DMS 273 (cell line): ENCODE results near the gene QPRT.
A peak's percentile ranks its signal among the peaks of the same experiment; 100 is the strongest.
"Not testable (repeated sequence)": the region's sequence is repeated elsewhere in the genome, so short reads cannot be mapped to it uniquely, and the experiment has no call there.

Source experiments
- DNase-seq: peaks from one replicate; lab custom pipeline; 2025; ENCODE audit not compliant: unreplicated experiment; lab: John Stamatoyannopoulos, UW

Gene QPRT

DNA sequence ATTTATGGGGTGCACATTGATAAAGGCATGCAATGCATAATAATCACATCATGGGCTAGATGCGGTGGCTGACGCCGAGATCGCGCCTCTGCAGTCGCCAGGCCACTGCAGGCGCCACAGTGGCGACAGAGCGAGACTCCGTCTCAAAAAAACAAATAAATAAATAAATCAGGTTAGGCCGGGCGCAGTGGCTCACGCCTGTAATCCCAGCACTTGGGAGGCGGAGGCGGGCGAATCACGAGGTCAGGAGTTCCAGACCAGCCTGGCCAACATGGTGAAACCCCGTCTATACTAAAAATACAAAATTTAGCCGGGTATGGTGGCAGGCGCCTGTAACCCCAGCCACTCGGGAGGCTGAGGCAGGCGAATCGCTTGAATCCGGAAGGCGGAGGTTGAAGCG is 13.6 kb downstream of the QPRT start:
- DNase-seq = not testable (repeated sequence)

DNA sequence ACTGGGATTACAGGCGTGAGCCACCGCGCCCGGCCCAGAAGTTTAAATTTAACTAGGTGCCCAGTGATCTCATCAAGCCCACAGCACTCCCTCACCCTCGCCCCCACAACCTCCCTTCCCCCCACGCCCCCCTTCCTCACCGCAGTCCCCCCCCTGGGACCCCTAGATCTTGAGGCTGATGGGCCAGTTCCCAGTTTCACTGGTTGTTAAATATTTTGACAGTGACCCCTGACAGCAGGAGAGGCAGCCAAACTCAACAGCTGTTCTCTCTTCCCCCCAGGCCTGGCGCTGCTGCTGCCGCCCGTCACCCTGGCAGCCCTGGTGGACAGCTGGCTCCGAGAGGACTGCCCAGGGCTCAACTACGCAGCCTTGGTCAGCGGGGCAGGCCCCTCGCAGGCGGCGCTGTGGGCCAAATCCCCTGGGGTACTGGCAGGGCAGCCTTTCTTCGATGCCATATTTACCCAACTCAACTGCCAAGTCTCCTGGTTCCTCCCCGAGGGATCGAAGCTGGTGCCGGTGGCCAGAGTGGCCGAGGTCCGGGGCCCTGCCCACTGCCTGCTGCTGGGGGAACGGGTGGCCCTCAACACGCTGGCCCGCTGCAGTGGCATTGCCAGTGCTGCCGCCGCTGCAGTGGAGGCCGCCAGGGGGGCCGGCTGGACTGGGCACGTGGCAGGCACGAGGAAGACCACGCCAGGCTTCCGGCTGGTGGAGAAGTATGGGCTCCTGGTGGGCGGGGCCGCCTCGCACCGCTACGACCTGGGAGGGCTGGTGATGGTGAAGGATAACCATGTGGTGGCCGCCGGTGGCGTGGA is 15.6 kb downstream of the QPRT start:
- DNase-seq = peak; percentile 70

DNA sequence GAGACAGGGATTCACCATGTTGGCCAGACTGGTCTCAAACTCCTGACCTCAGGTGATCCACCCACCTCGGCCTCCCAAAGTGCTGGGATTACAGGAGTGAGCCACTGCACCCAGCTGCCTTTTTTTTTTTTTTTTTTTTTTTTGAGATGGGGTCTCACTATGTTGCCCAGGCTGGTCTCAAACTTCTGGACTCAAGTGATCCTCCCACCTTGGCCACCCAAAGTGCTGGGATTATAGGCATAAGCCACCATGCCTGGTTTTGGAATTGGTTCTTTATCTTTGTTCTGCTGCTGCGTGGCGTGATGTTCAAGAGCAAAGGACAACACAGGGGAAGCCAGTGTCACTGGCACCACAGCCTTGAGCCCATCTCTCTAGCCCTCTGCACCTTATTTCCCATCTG is 16.7 kb downstream of the QPRT start:
- not testable (repeated sequence) for DNase-seq

DNA sequence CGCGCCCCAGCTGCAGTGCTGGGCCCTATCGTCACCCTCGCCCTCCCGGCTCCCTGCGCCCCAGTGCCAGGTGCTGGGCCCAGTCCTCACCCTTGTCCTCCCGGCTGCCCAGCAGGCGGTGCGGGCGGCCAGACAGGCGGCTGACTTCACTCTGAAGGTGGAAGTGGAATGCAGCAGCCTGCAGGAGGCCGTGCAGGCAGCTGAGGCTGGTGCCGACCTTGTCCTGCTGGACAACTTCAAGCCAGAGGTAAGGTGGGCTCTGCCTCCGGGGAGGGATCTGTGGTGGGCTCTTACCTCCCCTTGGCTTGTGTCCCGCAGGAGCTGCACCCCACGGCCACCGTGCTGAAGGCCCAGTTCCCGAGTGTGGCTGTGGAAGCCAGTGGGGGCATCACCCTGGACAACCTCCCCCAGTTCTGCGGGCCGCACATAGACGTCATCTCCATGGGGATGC is 17.9 kb downstream of the QPRT start:
- DNase-seq = no peak

DNA sequence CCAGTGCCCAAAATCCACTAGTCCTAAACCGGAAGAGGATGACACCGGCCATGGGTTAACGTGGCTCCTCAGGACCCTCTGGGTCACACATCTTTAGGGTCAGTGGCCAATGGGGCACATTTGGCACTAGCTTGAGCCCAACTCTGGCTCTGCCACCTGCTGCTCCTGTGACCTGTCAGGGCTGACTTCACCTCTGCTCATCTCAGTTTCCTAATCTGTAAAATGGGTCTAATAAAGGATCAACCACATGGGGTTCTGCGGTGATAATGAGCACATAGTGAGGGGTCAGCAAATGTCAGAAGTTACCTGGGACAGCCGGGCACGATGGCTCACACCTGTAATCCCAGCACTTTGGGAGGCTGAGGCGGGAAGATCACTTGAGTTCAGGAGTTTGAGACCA is 18.4 kb downstream of the QPRT start:
- no peak for DNase-seq

DNA sequence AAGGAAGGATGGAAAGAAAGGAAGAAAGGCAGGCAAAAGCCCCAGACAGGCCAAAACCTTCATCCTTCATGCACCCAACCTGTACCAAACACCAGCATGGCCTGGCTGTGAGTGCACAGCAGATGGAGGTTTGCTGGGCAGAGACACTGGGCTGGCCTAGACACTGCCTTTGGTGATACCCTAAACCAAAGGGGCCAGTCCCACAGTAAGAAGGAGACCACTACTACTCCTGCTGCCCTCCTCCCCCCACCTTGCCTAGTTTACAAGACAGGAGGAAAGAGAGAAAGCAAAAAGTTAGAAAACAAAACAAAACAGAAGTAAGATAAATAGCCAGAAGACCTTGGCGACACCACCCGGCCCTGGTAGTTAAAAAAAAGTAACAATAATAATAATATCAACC is 19.1 kb downstream of the QPRT start:
- no peak for DNase-seq

DNA sequence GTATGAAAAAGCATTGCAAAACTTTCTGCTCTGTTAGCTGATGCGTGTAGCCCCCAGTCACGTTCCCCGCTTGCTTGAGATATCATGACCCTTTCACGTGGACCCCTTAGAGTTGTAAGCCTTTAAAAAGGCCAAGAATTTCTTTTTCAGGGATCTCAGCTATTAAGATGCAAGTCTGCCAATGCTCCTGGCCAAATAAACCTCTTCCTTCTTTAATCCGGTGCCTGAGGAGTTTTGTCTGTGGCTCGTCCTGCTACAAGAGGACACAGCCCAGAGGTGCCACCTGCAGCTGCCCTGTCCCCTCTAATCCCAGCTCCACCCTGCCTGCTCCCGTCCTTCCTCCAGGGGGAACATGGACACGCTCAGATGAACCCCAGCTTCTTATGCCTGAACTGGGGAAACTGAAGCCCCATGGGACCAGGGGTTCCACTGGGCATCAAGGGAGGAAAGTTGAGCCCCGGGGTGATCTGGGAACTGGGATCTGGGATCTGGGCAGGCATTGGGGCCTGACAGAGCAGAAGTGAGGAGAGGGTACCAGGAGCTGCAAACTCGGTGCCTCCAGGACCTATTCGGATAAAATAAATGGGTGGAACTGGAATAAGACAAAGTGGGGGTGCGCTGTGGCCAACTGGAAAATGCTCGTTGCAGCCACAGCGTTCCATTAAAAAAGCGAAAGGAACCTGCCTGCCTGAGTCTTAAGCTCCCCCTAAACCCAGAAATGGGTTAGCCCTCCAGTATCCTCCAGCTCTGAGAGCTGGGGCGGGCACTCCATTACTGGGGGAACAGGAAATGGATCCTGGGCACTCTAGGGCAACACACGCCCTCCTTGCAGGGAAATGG is 19.7 kb downstream of the QPRT start:
- no peak for DNase-seq

DNA sequence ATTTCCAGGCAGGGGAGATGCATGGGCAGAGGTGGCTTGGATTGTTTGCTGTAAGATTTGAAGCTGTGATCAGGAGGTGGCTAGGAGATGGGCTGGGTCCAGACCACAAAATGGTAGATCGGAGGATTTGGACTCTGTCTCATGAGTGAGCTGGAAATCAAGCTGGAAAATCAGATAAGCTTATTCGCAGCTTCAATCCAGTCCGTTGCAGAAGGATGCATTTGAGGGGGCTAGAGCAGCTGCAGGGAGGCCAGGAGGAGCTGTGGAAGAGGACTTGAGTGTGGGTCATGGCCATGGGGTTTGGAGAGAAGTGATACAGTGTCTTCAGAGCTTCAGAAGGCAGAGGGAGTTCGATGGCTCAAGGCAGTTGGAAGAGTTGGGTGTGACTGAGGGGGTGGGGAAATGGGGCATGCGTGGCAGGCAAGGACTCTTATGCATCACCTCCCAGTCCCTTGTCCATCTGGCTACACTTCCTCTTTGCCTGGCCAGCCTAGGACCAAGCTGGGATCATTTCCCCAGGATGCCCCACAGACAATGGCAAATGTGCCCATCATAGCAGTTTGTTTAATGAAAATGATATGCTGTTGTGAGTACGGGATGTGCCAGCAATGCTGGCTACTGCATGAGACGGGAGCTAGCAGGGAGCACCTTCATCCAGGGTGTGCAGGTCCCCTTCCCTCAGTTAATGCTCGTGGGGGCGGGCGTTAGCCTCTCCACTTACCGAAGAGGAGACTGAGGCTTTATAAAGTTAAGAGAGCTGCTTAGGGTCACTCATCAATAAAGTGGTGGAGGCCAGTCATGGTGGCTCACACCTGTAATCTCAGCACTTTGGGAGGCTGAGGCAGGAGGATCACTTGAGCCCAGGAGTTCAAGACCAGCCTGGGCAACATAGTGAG is 20.6 kb downstream of the QPRT start:
- DNase-seq = no peak

DNA sequence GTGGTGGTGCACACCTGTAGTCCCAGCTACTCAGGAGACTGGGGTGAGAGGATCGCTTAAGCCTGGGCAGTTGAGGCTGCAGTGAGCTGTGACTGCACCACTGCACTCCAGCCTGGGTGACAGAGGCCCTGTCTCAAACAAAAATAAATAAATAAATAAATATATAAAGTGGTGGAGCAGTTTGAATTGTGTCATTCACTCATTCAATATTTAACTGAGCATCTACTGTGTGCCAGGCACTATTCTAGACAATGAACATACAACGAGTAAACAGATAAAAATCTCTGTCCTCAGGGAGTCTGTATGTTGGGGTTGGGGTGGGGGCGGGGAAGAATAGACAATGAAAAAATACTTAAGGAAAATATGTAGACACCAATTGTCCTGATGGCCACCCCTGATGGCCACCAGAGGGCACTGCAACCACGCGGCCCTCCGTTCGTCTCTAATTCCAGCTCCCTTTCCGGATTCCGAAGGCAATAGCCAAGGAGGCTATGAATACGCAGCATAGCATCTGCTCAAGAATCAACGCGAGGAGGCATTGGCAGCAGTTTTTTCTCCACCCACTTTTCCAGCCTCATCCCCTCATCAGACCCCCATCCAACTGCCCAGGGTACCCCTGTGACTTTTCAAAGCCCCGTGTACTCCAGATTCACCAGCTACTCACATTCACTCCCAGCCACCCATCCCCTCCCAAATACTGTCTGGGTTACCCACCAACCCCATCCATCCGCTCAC is 21.4 kb downstream of the QPRT start:
- peak; percentile 91 for DNase-seq

DNA sequence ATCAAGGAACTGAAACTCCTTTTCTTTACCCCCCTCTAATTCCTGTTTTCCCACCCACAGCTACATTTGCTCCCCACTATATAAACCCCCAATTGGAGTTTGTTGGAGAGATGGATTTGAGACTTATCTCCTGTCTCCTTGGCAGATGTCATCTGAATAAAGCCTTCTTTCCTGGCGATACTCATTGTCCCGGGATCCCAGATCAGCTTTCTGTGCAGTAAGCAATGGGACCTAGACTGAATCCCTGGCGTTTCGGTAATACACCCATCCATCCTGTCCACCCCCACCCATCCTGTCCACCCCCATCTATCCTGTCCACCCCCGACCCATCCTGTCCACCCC is 22.2 kb downstream of the QPRT start:
- no peak for DNase-seq

DNA sequence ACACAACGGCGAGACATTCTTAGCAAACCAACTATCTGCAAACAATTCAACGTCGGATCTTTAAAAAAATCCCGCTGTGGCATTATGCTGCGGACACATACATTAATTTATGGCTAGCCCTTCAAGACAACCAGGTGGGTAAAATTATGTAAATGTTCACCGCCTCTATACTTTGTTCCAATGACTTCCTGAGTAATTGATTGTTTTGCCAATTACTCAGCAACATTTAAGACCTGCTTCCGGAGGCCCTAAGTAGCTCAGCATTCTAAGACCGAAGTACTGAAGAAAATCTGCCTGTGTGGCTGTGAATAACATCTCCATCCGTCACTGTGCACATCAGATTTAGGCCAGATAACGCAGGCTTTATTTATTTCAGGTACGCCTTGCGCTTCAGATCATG is 23.3 kb downstream of the QPRT start:
- no peak for DNase-seq

DNA sequence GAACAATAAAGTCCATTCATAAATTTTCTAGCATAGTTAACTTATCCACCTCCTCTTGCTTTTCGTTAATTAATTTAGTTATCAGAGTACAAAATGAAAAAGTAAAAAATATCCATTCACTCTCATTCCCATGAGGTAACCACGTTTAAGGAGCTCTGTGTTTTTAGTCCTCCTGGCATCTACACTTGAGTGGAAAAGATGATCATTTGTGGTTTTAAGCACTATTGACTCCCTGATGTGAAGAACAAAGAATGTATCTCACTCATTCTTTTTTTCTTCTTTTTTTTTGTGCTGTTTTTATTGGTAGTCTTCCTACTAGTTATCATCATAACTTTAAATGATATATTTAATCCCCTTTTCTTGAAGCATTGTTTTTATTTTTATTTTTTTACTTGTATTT is 26.1 kb downstream of the QPRT start:
- DNase-seq = no peak

DNA sequence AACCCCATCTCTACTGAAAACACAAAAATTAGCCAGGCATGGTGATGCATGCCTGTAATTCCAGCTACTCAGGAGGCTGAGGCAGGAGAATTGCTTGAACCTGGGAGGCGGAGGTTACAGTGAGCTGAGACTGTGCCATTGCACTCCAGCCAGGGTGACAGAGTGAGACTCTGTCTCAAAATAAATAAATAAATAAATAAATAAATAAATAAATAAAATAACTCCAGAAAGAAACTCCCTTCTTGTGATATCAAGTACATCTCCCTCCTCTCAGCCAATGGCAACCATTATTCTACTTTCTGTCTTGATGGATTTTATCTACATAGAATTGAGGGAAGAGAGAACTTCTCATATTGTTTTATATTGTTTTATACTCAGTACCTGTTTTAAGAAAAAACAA is 28.2 kb downstream of the QPRT start:
- not testable (repeated sequence) for DNase-seq

DNA sequence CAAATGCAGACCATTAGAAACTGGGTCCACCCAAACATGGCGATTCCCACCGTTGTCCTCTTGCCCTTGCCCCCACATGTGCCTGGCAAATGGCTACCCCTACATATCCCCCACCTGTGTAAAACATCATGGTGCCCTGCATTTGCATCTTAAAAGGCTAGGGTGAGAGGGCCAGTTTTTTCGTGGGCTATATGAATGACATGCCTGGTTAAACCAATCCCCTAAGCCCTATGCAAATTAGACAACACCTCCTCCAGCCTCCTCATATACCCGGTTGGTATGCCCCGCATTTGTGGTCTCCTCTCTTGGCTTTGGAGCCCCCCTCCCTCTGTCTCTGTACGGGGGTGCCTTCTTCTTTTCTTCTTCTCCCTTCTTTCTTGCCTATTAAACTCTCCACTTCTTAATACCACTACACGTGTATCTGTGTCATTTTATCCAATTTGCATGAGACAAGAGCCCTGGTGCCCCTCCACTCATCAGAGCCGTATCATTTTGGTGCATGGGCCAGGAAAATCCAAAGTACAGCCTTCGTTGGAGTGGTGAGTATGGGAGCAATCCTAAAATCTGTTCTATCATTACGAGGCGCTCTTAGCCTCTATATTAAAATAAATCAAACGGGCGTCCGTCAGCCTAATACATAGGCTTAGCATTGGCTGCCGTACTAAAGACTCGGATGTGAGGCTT is 30.1 kb downstream of the QPRT start:
- no peak for DNase-seq

DNA sequence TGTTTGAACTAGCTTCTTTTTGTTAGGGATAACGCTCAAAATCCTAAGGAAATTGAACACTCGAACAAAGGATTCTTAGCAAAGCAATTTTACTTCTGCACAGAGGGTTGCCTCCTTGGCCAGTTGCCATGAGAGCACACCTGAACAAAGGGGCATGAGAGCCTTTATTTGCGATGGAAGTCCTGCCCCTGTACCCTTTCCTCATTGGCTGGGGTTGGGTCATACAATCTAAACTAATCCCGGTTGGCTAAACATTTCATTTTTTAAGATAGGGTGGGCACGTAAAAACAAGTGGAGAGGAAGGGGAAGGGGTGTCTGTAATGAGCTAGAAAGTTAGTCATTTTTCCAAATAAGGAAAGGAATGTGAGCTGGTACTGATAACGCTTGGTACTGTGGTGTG is 30.7 kb downstream of the QPRT start:
- DNase-seq = not testable (repeated sequence)

DNA sequence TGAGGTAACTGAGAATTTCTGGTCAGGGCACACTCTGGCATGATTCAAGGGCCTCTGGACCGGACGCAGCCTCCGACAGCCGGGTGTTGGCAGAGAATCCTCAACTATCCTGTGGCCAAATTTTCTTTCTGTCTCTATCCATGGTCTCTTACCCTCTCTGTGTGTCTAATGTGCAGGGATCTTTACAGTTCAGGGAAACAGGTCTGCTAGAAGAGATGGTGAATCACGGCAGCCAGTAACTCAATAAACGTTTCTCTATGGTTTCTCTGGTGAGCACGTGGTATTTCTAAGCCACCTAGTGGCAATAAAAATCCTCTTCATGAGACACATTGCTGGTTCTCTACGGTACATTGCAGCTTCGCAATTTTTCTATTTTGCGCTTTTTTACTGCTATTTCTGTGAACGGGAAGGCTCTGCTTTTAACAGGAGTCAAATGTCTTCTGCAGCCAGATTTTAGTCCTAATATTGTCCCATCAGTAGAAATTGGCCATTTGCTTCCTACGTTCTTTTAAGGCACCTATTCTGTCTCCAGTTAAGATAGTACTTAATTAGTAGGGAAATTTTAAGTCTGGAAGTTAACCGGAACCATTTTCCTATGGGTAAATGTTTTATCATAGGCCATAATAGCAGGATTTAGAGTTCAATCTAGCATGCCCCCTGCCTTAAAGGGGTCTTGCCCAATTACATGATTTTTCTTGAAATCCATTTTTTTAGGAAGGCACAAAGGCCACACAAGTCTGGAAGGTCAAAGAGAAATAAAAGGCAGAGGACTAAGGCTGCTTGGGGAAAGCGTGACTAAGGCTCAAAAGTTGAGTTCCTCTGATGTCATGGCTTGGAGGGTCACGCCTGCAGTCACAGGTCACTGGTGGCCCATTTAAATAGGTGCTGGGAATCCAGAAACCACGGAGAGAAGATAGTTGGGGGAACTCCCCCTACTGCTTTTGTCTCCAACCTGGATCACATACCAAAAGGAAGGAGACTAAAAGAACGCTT is 31.5 kb downstream of the QPRT start:
- DNase-seq = peak; percentile 80

DNA sequence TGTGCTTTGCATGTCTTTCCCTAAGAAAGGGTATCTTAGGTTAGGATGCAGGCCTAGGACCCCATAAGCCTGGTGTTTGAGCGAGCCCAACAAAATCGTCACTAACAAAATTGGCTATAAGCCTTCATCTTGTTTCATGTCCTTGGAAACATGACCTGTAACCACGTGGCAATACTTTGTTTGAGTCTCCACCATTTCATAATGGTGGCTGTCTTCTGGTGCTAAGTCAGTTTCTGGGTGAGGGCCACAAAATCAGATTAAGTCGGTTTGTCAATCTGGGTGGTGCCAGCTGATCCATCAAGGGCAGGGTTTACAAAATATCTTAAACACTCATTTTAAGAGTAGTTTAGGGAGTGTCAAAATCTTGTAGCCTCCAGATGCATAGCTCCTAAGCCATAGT is 33.8 kb downstream of the QPRT start:
- peak; percentile 72 for DNase-seq

DNA sequence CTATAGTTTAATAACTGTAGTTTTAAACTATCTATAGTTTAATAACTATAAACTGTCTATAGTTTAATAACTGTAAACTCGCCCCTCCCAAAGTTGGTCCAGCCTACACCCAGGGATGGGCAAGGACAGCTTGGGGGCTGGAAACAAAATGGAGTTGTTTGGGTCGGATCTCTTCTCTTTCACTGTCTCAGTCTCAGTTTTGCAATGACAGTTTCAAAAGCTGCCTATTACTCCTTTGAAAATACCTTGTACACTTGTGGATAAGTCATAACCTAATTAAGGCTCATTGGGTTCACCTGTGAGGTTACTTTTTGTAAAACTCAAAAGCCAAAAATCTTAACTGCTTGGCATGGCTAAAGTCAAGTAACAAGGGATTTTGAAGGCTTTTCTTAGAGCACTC is 35.4 kb downstream of the QPRT start:
- DNase-seq = no peak

DNA sequence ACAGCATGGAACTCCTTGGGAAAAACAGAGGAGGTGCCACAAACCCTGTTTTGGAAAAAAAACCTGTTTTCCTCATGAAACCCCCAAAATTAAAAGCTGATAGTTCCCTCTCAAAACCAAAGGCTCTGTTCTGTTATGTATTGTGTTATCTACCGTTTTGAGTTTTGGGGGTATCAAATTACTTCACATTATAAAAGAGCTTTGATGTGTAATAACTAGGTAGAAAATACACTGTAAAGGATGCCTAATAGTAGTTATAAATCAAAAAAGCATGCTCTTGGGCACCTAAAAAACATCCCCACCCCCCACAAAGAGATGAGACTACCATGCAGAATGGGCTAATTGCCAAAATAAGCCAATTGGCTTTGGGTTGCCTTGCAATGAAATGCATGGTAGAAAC is 36.0 kb downstream of the QPRT start:
- no peak for DNase-seq
